HG03432 (cell line): Measurements from ENCODE around the gene IL4.
"Not testable (repeated sequence)": the region's sequence is repeated elsewhere in the genome, so short reads cannot be mapped to it uniquely, and the experiment has no call there.

Experiments
- ATAC-seq: cut with Tn5 transposase; IDR thresholded peaks from one replicate; pipeline ENCODE4 v1.9.1; 2021; ENCODE audit warnings: mild to moderate bottlenecking, moderate library complexity; ENCODE audit not compliant: unreplicated experiment

The IL4 gene

DNA sequence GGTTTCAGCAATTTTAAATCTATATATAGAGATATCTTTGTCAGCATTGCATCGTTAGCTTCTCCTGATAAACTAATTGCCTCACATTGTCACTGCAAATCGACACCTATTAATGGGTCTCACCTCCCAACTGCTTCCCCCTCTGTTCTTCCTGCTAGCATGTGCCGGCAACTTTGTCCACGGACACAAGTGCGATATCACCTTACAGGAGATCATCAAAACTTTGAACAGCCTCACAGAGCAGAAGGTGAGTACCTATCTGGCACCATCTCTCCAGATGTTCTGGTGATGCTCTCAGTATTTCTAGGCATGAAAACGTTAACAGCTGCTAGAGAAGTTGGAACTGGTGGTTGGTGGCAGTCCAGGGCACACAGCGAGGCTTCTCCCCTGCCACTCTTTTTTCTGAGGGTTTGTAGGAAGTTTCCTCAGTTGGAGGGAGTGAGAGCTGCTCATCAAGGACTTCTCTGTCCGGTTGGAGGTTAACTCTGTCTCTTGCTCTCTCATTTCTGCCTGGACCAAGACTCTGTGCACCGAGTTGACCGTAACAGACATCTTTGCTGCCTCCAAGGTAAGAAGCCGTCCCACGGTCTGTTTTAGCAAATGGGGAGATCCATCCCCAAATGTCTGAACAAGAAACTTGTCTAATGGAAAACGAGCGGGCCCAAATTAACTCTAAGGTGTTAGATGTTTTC is at the start of gene IL4:
Gene IL4, plus strand, starts transcription at position 51 of the 692 bp plus-strand sequence. Its CDS starts 62 bp downstream, at position 113.
- no peak for ATAC-seq

DNA sequence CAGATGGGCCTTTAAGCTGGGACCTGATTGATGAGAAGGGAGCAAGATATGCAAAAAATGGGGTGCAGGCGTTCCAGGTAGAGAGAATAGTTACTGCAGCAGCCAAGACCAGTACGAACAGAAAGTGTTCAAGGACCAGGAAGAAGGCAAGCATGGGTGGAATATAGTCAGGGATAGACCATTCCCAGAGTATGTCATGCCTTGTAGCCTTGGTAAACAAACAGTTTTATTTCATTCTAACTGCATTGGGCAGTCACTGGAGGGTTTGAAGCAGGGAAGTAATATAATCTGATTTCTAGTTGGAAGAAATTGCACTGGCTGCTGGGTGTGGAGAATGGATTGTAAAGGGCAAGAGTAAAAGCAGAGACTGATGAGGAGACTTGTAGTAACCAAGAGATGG is 46.3 kb upstream of the IL4 start:
- no peak for ATAC-seq

DNA sequence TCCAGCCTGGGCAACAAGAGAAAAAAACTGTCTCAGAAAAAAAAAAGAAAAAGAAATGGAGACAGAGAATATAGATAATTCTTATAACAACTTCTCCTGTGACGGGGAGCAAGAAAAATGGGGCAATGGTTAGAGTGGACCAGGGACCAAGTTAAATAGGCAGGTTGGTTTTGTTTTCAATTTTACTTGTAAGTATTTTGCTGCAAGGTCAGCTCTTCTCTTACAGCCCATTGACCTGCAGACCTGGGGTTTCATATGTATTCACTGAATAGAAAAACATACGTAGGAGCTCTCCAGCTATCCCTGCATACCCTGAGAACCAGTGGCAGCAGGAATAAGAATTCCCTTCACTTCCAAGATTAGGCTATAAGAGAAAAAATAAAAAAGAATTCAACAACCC is 45.0 kb upstream of the IL4 start:
- ATAC-seq: no peak

DNA sequence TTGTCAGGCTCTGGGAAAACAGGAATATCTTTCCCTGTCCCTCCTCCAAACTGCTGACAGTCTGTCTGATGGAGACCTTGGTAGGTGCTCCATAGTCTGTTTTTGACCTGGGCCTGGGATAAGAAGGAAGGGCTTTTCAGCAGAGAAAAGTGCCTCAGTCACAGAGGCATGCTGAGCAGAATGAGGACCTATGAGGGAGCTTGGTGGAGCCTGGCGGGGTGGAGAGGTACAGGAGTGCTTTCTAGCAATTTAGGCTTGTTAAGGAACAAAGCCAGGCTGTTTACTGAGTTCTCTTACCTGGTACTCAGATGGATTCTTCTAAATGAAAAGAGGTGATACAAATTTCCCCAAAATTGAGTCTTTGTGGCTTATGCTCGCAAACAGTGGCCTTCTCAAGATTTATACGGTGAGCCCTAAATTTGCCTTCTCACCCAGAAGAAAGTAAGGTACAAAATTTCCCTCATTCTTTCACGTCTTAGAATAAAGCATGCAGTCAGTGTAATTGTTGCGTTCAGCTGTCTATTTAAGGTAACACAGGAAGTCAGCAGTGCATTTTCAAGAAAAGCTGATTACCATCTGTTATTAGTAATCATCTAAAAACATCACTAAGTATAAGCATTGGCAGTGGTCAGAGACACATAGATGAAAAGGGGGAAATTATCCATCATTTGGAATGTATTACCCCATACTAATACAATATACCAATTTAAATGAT is 44.4 kb upstream of the IL4 start:
- peak; percentile 83 for ATAC-seq

DNA sequence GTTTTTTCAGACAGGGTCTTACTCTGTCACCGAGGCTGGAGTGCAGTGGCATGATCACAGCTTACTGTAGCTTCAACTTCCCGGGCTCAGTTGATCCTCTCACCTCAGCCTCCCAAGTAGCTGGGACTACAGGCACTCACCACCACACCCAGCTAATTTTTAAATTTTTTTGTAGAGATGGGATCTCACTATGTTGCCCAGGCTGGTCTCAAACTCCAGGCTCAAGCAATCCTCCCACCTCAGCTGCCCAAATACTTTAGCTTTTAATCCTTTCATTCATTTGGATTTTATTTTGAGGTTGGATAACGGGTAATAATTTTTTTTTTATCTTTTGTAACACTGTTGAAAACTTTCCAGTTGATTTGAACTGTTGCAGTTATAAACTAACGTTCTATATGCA is 40.2 kb upstream of the IL4 start:
- ATAC-seq: not testable (repeated sequence)

DNA sequence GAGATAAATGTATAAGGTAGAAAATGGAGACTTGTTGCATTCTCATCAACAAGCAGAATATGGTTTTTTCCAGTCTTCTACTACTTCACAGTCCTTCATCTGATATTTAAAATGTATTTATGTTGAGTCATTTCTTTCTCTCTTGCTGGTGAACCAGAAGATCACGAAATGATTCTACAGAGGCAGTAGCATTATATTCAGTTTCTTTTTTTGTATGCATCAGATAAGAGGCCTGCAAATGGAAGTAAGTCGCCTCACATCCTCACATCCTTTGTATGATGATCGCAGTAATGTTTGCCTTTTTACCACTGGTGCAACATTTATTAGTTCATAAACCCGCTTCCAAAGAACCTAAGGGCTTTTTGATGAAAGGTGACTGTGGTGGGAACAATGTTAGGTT is 37.9 kb upstream of the IL4 start:
- peak; percentile 44 for ATAC-seq

DNA sequence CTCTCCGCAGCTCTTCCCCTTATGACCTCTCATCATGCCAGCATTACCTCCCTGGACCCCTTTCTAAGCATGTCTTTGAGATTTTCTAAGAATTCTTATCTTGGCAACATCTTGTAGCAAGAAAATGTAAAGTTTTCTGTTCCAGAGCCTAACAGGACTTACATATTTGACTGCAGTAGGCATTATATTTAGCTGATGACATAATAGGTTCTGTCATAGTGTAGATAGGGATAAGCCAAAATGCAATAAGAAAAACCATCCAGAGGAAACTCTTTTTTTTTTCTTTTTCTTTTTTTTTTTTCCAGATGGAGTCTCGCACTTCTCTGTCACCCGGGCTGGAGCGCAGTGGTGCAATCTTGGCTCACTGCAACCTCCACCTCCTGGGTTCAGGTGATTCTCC is 36.5 kb upstream of the IL4 start:
- ATAC-seq: no peak

DNA sequence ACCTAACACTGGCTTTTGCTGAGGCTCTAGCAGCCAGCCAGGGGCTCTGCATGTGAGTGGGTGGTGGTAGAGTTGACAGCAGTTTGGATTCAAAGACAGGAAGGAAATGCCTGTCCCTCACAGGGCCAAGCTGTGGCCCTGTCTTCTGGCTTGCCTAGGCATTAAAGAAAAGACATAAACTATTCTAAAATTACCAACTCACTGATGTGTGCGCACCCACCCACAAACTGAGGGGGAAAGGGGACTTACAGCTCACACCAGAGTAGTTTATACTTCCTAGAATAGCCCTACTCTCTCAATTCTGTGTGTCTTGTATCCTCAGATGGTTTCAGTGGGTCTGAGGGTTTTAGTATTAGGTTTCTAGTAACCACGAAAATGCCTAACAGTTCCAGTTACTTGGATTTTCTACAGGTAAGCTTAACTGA is 34.1 kb upstream of the IL4 start:
- ATAC-seq: peak; percentile 83

DNA sequence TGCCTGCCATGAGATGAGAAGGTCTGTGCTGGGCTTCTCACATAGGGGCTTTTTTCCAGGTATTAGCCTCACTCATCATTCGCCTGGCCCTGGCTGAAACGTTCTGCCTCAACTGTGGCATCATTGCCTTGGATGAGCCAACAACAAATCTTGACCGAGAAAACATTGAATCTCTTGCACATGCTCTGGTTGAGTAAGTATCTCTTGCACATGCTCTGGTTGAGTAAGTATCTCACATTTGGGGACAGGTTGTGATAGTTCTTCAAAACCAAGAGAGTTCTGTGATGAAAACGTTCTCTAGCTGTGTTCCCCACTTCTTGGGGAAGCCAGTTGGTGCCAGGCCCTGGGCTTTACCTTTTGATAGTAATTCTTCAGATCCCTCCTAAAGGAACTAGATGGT is 33.2 kb upstream of the IL4 start:
- no peak for ATAC-seq

DNA sequence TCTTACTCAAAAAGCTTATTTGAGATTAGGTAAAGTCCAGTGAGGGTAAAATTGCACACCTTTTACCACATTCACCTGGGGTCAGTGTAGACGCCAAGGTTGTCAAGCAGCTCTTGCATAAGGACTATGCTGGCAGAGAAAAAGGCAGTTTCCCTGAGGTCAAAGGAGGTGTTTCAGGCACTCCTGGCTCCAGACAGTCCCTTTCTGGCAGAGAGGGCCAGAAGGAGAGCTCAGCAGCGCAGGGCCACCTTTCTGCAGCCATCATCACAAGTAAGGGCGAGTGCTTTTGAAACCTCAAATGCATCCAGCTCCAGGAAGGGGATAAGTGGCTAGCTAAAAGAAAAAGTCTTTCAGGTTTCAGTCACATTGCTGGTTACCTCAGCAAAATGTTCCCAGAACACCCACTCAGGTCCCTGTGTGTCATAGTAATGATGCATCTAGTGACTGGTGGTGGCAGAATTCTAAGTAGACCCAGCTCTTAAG is 32.5 kb upstream of the IL4 start:
- ATAC-seq: peak; percentile 42

DNA sequence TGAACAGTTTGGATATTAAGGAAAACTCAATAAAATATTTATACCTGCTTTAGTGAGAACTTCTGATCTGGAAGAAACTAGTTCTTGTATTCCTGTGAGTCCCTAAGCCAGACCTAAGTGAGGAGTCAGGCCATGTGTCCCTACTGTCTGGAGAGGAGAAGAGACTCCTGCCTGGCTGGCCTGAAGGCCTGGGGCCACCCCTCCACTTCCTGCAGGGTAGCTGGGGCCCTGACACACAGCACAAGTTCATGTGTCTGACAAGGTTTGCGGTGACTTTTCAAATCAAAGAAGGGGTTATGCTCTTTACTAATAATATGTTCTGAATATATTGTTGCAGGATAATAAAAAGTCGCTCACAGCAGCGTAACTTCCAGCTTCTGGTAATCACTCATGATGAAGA is 31.9 kb upstream of the IL4 start:
- no peak for ATAC-seq

DNA sequence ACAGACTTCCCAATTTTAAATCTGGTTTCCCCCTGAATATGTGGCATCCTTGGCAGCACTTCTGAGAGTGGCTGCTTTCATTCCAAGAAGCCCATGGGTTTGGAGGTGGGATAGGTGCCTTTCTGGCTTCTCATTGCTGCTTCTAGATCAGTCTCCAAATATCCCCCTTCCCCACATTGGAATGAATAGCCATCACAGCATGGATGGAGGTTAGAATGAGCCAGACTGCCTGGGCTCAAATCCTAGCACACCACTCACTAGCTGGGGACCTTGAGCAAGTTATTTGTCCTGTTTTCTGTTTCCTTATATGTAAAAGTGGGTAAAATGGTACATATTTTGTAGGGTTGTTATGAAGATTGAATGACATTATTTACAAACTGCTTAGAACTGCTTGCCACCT is 29.6 kb upstream of the IL4 start:
- ATAC-seq: no peak

DNA sequence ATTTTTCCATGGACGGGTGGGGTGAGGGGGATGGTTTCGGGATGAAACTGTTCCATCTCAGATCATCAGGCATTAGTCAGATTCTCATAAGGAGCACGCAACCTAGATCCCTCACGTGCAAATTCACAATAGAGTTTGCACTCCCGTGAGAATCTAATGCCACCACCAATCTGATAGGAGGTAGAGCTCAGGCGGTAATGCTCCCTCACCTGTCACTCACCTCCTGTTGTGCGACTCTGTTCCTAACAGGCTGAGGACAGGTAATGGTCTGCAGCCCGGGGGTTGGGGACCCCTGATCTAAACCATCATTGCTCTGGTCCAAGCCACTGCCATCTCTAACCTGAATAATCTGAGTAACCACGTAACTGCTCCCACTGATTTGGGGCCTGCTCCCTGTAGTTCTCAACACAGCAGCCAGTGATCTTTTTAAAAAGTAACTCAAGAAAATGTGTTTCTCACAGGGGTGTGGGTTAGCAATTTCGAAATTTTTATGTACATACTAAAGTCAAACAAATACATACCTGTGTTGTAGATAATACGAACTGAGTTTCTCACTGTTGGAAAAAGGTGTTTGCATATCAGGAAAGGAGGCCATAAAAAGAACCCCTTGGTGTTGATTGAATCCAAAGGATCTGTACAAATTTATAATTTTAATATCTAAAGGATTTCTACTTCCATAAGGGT is 27.1 kb upstream of the IL4 start:
- no peak for ATAC-seq

DNA sequence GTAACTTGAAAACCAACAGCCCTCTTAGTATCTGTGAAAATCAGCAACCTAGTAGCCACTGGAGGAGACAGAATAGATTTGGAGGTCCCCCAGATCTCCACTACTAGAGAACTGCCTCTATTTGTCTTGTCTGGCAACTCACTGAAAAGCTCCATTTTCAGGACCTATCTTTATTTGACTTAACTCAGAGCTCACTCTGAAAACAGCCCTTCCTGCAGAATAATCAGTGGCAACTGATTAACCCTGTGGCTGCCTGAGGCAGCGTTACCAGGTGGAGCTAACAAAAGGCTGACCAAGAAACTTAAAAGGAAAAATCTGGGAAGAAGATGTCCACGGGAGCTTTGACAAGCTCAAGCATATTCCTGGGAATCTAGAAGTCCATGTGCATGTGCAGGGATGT is 26.3 kb upstream of the IL4 start:
- ATAC-seq: no peak

DNA sequence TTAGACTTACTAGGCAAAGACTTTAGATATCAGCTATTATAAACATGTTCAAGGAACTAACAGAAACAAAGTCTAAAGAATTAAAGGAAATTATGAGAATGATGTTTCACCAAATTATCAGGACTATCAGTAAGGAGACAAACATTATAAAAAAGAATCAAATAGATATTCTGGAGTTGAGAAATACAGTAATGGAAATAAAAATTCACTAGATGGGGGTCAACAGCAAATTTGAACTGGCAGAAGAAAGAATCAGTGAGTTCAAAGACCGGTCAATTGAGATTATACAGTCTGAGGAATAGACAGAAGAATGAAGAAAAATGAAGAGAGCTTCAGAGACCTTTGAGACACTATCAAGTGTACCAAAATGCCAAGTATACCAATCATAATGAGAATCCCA is 25.4 kb upstream of the IL4 start:
- ATAC-seq: no peak

DNA sequence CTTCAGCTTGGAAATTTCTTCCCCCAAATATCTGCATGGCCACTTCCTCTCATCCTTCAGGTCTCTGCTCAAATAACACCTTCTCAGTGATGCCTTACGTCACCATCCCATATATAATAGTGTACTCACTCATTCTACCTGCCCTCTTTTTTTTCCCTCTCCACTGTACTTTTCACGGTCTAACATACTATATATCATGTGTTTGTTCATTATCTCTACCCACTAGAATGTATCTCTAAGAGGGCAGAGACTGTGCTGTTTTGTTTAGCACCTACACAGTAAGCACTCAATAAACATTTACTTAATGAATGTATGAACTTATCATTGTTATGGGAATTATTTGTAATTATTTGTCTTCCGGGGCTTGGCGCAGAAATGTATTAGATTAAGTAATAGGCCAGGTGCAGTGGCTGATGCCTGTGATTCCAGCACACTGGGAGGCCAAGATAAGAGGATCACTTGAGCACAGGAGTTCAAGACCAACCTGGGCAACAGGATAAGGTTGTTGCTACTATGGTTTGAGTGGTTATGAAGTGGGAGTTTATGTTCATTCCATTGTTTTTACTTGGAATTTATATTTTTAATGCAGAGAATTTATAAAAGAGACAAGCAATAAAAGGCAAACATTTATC is 21.8 kb upstream of the IL4 start:
- ATAC-seq: no peak

DNA sequence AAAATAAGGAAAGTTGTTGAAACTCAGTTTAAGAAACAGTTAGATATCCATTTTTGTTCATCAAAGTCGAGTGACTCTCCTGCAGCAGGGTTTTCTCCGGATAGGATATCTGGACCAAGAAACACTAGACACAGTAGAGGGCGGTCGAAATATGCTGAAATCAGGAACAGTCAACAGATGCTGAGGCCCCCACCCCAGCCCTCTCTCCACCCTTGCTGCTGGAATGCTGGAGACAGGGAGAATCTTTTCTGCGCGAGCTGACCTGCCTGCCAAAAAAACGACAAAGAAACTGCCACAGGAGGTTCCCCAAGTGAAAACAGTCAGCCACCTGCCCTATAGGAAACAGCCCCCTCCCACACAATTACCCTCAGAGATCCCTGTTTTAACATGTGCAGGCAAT is 20.1 kb upstream of the IL4 start:
- ATAC-seq: no peak

DNA sequence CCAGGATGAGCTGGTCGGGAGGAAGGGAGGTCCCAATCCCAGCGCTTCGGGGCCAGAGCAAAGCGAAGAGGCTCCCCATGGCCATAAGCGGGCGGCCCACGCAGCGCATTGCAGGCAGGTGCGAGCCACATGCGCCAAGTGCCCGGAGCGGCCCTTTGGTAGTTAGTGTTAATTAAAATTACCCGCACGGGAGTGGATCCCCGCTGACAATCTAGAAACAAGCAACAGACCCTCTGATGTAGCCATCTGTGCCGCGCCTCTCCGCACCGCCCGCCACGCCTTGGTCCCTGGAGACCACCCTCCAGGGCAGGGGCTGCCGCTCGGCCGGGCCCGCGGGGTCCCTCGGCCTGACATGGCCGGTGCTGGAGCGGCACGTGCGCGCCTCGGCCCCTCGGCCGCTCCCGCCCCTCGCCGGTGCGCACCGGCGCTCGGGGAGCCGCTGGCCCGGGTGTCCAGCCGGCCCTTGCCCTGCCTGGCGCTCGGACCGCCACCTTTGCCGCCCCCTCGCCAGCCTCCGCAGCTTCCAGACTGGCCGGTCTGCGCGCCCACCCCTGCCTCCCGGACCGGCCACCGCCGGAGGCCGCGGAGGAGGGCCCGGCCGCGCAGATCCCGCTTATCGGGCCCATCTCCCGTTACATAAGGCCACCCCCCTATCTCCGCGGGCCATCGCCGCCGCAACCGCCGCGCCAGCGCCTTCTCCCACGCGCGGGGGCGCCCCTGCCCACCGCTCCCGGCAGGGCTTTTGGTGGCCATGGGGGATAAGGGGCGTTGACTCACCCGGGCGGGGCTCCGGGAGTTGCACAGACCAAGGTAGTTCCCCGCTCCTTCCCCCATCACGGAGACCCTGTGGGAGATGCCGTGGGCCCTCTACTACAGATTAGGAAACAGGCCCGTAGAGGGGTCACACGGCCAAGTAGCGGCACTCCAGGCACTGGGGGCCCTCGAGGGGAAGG is 17.7 kb upstream of the IL4 start:
- ATAC-seq: peak; percentile 41

DNA sequence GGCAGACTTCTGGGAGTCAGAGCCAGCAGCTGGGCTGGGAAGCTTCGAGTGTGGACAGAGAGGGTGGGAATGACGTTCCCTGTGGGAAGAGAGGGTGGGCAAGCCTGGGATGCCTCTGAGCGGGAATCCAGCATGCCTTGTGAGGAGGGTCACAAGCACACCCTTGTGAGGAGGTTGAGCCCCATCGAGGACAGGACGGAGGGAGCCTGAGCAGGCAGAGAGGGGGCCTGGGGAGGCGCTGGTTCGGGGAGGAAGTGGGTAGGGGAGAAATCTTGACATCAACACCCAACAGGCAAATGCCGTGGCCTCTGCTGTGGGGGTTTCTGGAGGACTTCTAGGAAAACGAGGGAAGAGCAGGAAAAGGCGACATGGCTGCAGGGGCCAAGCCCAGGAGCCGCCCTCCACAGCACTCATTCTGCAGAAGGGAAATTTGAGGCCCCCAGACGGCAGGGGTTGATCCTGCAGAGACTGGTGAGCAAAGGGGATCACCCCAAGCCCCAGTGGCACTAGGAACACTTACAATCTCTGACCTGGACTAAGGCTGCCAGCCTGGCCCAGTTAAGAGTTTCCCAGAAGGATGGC is 16.9 kb upstream of the IL4 start:
- ATAC-seq: no peak
